Measurements from ENCODE around the gene RND1.
"Not testable (repeated sequence)": the region's sequence is repeated elsewhere in the genome, so short reads cannot be mapped to it uniquely, and the experiment has no call there.

RND1 gene

GRCh38 chr12:48865281-48866051, at the start of gene RND1:
RND1 (minus strand) TSS chr12:48865870; CDS start chr12:48865767, 103 bp downstream.
- in situ Hi-C loops (cut with MboI; ENCODE audit: low sequenced_read_pairs, unreplicated experiment): no loop called here
- peak; percentile 94 for DNase-seq (ENCODE audit: low spot score)
- TF ChIP-seq, protein P1, sequence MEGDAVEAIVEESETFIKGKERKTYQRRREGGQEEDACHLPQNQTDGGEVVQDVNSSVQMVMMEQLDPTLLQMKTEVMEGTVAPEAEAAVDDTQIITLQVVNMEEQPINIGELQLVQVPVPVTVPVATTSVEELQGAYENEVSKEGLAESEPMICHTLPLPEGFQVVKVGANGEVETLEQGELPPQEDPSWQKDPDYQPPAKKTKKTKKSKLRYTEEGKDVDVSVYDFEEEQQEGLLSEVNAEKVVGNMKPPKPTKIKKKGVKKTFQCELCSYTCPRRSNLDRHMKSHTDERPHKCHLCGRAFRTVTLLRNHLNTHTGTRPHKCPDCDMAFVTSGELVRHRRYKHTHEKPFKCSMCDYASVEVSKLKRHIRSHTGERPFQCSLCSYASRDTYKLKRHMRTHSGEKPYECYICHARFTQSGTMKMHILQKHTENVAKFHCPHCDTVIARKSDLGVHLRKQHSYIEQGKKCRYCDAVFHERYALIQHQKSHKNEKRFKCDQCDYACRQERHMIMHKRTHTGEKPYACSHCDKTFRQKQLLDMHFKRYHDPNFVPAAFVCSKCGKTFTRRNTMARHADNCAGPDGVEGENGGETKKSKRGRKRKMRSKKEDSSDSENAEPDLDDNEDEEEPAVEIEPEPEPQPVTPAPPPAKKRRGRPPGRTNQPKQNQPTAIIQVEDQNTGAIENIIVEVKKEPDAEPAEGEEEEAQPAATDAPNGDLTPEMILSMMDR (IDR thresholded peaks at IDR 0.05; ENCODE audit: borderline replicate concordance, control extremely low read depth, extremely low read depth, insufficient read depth, missing control alignments): no peak

GRCh38 chr12:48910196-48910595, 44.5 kb upstream of the RND1 start:
- TF ChIP-seq, protein P1 (IDR thresholded peaks at IDR 0.05; ENCODE audit: borderline replicate concordance, control extremely low read depth, extremely low read depth, insufficient read depth, missing control alignments): no peak
- in situ Hi-C loops (cut with MboI; ENCODE audit: low sequenced_read_pairs, unreplicated experiment): no loop called here
- DNase-seq (ENCODE audit: low spot score): no peak

DNA sequence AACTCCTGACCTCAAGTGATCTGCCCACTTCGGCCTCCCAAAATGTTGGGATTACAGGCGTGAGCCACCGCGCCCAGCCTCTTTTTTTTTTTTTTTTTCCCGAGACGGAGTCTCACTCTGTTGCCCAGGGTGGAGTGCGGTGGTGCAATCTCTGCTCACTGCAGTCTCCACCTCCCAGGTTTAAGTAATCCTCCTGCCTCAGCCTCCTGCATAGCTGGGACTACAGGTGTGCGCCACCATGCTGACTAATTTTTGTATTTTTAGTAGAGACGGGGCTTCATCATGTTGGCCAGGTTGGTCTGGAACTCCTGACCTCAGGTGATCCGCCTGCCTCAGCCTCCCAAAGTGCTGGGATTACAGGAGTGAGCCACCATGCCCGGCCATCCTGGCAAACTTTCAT, 44.0 kb upstream of the RND1 start:
- in situ Hi-C loops (cut with MboI; ENCODE audit: low sequenced_read_pairs, unreplicated experiment); DNase-seq (ENCODE audit: low spot score): not testable (repeated sequence)

DNA sequence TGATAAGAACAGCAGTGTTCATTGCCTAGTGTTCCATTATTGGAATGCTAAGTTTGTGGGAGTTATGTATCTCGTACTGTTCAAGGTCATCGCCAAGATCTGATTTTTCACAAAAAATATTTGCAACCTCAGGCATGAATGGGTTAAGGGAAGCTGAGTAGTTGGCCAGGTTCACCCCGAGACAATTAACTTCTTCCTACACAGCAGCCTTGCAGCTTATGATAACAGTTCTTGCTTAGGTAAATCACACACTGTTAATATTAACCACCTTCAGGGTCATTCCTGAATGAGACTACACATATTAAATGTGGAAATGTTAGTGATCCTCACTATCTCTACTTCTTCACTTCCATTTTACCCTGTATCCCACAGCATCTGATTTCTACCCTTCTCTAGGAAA, 41.6 kb upstream of the RND1 start:
- no peak for DNase-seq (ENCODE audit: low spot score)
- in situ Hi-C loops (cut with MboI; ENCODE audit: low sequenced_read_pairs, unreplicated experiment): no loop called here
- TF ChIP-seq, protein P1 (IDR thresholded peaks at IDR 0.05; ENCODE audit: borderline replicate concordance, control extremely low read depth, extremely low read depth, insufficient read depth, missing control alignments): no peak

DNA sequence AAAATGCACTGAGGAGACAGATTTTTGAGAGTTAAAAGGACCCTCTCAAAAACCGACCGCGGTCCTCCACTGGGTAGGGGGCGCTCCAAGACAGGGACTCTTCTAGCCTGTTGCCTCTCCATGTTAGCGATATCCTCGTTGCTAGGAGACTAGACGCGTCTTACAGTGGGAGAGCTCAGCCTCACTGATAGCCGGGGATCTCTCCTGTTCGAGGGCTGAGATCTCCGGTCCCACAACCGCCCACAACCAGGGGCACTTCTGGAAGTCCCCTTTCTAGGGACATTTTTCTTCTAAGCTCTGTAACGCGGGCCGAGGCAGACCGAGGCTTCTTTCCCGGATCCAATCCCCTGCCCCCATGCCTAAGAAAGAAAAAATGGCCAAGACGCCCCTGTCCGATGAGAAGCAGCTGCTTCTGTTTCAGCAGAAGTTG, 38.3 kb upstream of the RND1 start:
- peak; percentile 82 for DNase-seq (ENCODE audit: low spot score)
- TF ChIP-seq, protein P1 (IDR thresholded peaks at IDR 0.05; ENCODE audit: borderline replicate concordance, control extremely low read depth, extremely low read depth, insufficient read depth, missing control alignments): peak; percentile 41
- in situ Hi-C loops (cut with MboI; ENCODE audit: low sequenced_read_pairs, unreplicated experiment): no loop called here

DNA sequence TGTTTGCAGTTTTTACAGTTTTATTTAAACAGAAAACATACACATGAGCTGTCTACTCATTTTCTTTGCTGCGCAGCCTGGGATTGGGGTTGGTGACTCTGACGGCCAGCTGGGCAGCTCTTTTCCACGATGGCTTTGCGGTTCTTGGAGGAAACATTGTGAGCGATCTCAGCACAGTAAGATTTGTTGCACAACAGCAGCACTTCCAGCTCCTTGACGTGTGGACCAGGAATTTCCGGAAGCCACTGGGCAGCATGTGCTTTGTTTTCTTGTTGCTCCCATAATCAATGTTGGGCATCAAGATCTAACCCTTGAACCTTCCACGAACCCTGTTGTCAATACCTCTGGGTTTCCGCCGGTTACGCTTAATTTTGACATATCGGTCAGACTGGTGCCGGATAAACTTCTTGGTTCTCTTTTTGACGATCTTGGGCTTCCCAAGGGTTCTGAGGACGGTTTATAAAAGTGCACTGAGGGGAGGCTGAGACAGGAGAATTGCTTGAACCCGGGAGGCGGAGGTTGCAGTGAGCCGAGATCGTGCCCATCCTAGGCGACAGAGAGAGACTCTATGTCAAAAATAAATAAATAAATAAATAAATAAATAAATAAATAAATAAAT, 37.8 kb upstream of the RND1 start:
- in situ Hi-C loops (cut with MboI; ENCODE audit: low sequenced_read_pairs, unreplicated experiment): no loop called here
- TF ChIP-seq, protein P1 (IDR thresholded peaks at IDR 0.05; ENCODE audit: borderline replicate concordance, control extremely low read depth, extremely low read depth, insufficient read depth, missing control alignments): no peak
- DNase-seq (ENCODE audit: low spot score): no peak

GRCh38 chr12:48901278-48901677, 35.6 kb upstream of the RND1 start:
- DNase-seq (ENCODE audit: low spot score): peak; percentile 67
- in situ Hi-C loops (cut with MboI; ENCODE audit: low sequenced_read_pairs, unreplicated experiment): no loop called here
- TF ChIP-seq, protein P1 (IDR thresholded peaks at IDR 0.05; ENCODE audit: borderline replicate concordance, control extremely low read depth, extremely low read depth, insufficient read depth, missing control alignments): no peak

All from GM13976 (cell line).